ENCODE measurements around the gene HSPA2. TPM values are rescaled to one million over a fixed set of nuclear protein-coding genes. Genes with fewer than 3 reads are reported as not detected.

Gene HSPA2
- total and polyA plus RNA-seq, 2 of the 13 experiments (the other 11 are each of a cell fraction or from before 2014, with no cell fraction given): 0.15 to 0.27 TPM

- TF ChIP-seq ZNF547 (CRISPR knock-in tag; IDR thresholded peaks at IDR 0.05): no peak
- TF ChIP-seq, protein P1, sequence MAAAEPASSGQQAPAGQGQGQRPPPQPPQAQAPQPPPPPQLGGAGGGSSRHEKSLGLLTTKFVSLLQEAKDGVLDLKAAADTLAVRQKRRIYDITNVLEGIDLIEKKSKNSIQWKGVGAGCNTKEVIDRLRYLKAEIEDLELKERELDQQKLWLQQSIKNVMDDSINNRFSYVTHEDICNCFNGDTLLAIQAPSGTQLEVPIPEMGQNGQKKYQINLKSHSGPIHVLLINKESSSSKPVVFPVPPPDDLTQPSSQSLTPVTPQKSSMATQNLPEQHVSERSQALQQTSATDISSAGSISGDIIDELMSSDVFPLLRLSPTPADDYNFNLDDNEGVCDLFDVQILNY (CRISPR knock-in tag; conservative IDR thresholded peaks at IDR 0.05): no peak
- TF ChIP-seq ETV6 (CRISPR knock-in tag; conservative IDR thresholded peaks at IDR 0.05): no peak
- no peak for TF ChIP-seq TRAFD1 (CRISPR knock-in tag; IDR thresholded peaks at IDR 0.05; ENCODE audit: borderline replicate concordance)
- TF ChIP-seq THAP8 (CRISPR knock-in tag; IDR thresholded peaks at IDR 0.05; ENCODE audit: borderline replicate concordance): no peak
- TF ChIP-seq, protein P2, sequence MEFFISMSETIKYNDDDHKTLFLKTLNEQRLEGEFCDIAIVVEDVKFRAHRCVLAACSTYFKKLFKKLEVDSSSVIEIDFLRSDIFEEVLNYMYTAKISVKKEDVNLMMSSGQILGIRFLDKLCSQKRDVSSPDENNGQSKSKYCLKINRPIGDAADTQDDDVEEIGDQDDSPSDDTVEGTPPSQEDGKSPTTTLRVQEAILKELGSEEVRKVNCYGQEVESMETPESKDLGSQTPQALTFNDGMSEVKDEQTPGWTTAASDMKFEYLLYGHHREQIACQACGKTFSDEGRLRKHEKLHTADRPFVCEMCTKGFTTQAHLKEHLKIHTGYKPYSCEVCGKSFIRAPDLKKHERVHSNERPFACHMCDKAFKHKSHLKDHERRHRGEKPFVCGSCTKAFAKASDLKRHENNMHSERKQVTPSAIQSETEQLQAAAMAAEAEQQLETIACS (CRISPR knock-in tag; IDR thresholded peaks at IDR 0.05): no peak
- no peak for TF ChIP-seq ZNF691 (CRISPR knock-in tag; IDR thresholded peaks at IDR 0.05; ENCODE audit: borderline replicate concordance, low read depth)
- TF ChIP-seq, protein P3, sequence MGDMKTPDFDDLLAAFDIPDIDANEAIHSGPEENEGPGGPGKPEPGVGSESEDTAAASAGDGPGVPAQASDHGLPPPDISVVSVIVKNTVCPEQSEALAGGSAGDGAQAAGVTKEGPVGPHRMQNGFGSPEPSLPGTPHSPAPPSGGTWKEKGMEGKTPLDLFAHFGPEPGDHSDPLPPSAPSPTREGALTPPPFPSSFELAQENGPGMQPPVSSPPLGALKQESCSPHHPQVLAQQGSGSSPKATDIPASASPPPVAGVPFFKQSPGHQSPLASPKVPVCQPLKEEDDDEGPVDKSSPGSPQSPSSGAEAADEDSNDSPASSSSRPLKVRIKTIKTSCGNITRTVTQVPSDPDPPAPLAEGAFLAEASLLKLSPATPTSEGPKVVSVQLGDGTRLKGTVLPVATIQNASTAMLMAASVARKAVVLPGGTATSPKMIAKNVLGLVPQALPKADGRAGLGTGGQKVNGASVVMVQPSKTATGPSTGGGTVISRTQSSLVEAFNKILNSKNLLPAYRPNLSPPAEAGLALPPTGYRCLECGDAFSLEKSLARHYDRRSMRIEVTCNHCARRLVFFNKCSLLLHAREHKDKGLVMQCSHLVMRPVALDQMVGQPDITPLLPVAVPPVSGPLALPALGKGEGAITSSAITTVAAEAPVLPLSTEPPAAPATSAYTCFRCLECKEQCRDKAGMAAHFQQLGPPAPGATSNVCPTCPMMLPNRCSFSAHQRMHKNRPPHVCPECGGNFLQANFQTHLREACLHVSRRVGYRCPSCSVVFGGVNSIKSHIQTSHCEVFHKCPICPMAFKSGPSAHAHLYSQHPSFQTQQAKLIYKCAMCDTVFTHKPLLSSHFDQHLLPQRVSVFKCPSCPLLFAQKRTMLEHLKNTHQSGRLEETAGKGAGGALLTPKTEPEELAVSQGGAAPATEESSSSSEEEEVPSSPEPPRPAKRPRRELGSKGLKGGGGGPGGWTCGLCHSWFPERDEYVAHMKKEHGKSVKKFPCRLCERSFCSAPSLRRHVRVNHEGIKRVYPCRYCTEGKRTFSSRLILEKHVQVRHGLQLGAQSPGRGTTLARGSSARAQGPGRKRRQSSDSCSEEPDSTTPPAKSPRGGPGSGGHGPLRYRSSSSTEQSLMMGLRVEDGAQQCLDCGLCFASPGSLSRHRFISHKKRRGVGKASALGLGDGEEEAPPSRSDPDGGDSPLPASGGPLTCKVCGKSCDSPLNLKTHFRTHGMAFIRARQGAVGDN (CRISPR knock-in tag; IDR thresholded peaks at IDR 0.05): no peak
- TF ChIP-seq, protein P4, sequence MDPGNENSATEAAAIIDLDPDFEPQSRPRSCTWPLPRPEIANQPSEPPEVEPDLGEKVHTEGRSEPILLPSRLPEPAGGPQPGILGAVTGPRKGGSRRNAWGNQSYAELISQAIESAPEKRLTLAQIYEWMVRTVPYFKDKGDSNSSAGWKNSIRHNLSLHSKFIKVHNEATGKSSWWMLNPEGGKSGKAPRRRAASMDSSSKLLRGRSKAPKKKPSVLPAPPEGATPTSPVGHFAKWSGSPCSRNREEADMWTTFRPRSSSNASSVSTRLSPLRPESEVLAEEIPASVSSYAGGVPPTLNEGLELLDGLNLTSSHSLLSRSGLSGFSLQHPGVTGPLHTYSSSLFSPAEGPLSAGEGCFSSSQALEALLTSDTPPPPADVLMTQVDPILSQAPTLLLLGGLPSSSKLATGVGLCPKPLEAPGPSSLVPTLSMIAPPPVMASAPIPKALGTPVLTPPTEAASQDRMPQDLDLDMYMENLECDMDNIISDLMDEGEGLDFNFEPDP (CRISPR knock-in tag; conservative IDR thresholded peaks at IDR 0.05): no peak
- no peak for TF ChIP-seq RFX5 (IDR thresholded peaks at IDR 0.05; ENCODE audit: low read depth, low read length)
These were observed 36.7 kb downstream of the HSPA2 start (continued) for GRCh38 chr14:64577211-64577610.
